Measurements from ENCODE around the gene TGFBR2.

The TGFBR2 gene

DNA sequence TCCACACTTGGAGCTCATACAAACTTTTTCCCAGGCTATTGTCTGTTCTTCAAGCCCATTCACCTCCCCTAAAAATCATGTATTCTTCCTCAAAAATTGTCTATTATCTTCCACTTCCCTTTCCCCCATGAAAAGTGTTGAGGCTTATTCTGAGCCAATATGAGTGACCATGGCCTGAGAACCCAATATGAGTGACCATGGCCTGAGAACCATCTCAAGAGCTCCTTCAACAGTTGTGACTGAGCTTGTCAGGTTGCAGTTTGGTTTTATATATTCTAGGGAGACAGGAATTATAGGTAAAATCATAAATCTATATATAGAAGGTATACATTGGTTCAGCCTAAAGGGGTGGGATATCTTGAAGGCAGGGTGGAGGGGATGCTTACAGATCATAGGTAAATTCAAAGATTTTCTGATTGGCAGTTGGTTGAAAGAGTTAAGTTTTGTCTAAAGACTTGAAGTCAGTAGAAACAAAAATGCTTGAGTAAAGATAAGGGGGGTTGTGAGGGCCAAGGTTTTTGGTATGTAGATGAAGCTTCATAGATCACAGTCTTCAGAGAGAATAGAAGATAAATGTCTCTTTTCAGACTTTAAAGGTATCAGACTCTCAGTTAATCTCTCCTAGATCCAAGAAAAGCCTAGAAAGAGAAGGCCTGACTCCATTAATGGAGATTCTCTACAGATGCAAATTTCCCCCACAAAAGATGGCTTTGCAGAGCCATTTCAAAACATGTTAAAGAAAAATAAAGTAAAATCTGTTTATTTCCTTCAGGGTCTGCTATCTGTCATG lies 95.8 kb downstream of the TGFBR2 start:
- H3K4me3 Mint-ChIP-seq, result no peak overlapping the region
- ATAC-seq (replicated peaks; ENCODE audit: extremely low read depth, poor library complexity, severe bottlenecking) (no peak), DNase-seq (ENCODE audit: low spot score in 2 of 2) (no peak)
- H3K9me3 Mint-ChIP-seq, result no peaks in the 10 kb centered on the region
- peaks cover 8% of the 10 kb centered on the region for H3K36me3 Mint-ChIP-seq (ENCODE audit: insufficient read depth)
- H3K4me1 Mint-ChIP-seq, result peaks cover 11% of the 10 kb centered on the region
- H3K27ac Mint-ChIP-seq (ENCODE audit: low read depth), result no peak overlapping the region
- H3K27me3 Mint-ChIP-seq, result no peaks in the 10 kb centered on the region

DNA sequence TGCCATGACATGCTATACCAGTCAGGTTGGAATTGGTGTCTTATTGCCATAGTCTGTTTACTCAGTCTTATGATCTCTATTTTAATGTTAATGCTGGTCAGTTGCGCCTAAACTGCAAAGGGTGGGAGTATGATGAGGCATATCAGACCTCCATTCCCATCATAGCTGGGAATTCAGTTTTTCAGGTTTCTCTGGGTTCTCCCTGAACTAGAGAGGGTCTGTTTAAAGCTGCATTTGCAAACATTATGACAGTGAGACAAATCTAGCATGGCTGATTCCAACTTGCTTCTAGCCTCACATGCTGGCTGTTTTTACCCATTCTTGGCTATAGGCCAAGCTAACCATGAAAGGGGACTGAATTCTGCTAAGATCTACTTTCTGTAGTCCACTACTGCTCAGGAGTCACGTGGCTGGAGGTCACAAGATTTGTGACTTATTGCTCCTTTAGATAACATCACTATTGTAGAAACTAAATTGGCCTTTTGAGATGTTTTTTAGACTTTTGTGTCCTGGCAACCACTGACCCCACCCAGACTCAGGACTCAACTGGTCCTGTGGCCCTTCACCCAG lies 96.5 kb downstream of the TGFBR2 start:
- Mint-ChIP-seq H3K9me3 (no peaks in the 10 kb centered on the region), H3K27ac (ENCODE audit: low read depth) (peak overlapping the region; percentile 52), H3K4me1 (peaks cover 6% of the 10 kb centered on the region), H3K4me3 (no peak overlapping the region), H3K36me3 (ENCODE audit: insufficient read depth) (peaks cover 7% of the 10 kb centered on the region), H3K27me3 (no peaks in the 10 kb centered on the region)
- ATAC-seq (replicated peaks; ENCODE audit: extremely low read depth, poor library complexity, severe bottlenecking) (no peak), DNase-seq (ENCODE audit: low spot score in 2 of 2) (no peak)

DNA sequence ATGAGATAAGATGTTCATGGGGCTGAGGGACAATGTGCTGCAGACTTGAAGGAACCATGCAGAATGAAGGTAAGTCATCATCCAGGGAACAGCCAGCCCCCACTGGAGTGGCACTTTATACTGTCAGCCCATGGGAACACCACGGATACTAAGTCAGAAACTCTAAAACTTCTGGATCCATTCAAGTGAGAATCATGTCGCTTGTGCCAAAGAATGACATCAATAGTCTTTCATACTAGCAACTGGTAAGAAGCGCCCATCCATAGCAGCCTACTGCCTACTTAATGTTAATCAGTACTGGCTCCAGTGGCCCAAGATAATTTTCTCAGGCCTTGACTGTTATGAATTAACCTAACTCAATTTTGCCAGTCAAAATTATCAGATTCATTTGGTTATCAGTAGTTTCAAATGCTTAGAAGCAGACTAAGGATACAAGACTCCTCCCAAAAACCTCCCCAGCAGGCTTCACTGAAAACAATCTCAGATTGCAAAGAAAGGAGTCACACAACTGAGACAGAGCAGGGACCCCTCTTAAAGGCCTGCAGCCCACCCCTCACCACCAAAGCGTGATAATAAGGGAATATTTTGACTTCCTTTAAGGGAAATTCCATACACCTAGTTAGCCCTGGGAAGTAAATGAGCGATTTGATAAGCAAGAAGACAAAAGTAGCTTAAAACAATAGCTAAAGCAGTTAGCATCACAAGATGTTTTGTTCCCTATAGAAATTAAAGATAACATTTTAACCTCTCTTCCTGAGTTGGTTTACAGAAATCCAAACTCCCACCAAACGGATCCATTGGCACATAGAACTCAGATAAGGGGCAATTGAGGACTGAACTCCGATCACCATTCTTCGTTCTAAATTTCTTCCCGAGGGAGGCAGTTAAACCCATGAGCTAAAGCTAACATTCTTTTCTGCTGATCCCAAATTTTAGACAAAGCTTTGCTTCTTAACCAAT lies 98.8 kb downstream of the TGFBR2 start:
- Mint-ChIP-seq H3K36me3 (ENCODE audit: insufficient read depth) (peaks cover 4% of the 10 kb centered on the region), H3K27me3 (no peaks in the 10 kb centered on the region), H3K27ac (ENCODE audit: low read depth) (no peak overlapping the region), H3K4me3 (no peak overlapping the region), H3K4me1 (peaks cover 16% of the 10 kb centered on the region), H3K9me3 (no peaks in the 10 kb centered on the region)
- DNase-seq (ENCODE audit: low spot score in 2 of 2) (no peak), ATAC-seq (replicated peaks; ENCODE audit: extremely low read depth, poor library complexity, severe bottlenecking) (no peak)

DNA sequence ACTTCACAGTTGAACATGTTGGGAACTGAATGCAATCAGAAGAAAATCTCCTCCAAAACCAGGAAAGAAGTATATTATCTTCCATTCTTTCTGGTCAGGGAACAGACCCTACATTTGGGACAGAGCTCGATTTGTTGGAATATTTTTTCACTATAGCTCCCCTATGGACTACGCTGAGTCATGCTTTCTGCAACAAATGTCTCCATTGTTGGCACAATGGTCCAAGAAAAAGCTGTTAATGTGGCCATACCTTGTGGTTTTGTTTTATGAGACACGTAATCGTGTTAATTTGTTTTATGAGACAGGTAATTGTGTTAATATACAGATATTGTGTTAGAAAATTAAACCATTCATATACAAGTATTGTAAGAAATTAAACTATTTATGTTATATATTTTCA lies 101.4 kb downstream of the TGFBR2 start:
- H3K4me1 Mint-ChIP-seq, result peaks cover 16% of the 10 kb centered on the region
- no peaks in the 10 kb centered on the region for H3K9me3 Mint-ChIP-seq
- no peaks in the 10 kb centered on the region for H3K27me3 Mint-ChIP-seq
- H3K27ac Mint-ChIP-seq (ENCODE audit: low read depth), result no peak overlapping the region
- ATAC-seq (replicated peaks; ENCODE audit: extremely low read depth, poor library complexity, severe bottlenecking) (no peak), DNase-seq (ENCODE audit: low spot score in 2 of 2) (no peak)
- no peak overlapping the region for H3K4me3 Mint-ChIP-seq
- H3K36me3 Mint-ChIP-seq (ENCODE audit: insufficient read depth), result peaks cover 4% of the 10 kb centered on the region

DNA sequence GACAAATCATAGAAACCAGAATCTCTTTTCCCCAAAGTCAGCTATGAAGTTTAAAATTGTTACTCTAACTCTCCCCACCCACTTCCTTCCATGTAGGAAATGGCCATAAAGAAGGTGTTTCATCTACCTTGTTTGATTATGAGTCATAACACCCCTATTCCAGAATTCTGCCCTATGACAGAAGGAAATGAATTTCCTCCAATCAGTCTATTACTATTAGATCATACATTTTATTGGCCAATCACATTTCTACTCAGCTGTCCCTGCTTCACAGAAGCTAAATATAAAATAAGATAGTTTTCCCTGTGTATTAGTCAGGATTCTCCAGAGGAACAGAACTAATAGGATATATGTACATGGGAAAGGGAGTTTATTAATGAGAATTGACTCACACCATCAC lies 102.1 kb downstream of the TGFBR2 start:
- Mint-ChIP-seq H3K4me1 (peaks cover 10% of the 10 kb centered on the region), H3K27me3 (no peaks in the 10 kb centered on the region), H3K4me3 (no peak overlapping the region), H3K27ac (ENCODE audit: low read depth) (no peak overlapping the region), H3K9me3 (no peaks in the 10 kb centered on the region), H3K36me3 (ENCODE audit: insufficient read depth) (peaks cover 4% of the 10 kb centered on the region)
- no peak for DNase-seq (ENCODE audit: low spot score in 2 of 2)
- ATAC-seq (replicated peaks; ENCODE audit: extremely low read depth, poor library complexity, severe bottlenecking), result no peak

DNA sequence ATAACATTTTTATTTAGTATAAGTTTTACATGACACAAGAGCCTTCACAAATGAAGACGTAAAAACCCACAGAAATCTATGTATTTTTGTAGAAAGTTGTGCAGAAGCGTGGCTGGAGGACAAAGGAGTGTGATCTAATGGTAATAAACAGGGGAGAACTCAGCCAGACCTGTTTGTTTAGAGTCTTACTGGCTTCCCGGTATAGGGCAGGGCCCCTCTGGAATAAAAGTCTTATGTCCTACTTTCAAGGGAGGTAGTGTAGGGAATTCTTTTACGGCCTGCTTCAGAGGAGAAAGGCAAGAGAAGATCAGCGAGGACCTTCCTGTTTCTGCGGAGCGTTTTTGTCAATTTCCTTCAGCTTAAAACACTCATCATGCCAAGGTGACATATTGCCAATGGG lies 103.6 kb downstream of the TGFBR2 start:
- peaks cover 8% of the 10 kb centered on the region for H3K27me3 Mint-ChIP-seq
- ATAC-seq (replicated peaks; ENCODE audit: extremely low read depth, poor library complexity, severe bottlenecking) (no peak), DNase-seq (ENCODE audit: low spot score in 2 of 2) (no peak)
- no peaks in the 10 kb centered on the region for H3K9me3 Mint-ChIP-seq
- peaks cover 4% of the 10 kb centered on the region for H3K36me3 Mint-ChIP-seq (ENCODE audit: insufficient read depth)
- no peak overlapping the region for H3K4me3 Mint-ChIP-seq
- no peak overlapping the region for H3K27ac Mint-ChIP-seq (ENCODE audit: low read depth)
- peaks cover 10% of the 10 kb centered on the region for H3K4me1 Mint-ChIP-seq

DNA sequence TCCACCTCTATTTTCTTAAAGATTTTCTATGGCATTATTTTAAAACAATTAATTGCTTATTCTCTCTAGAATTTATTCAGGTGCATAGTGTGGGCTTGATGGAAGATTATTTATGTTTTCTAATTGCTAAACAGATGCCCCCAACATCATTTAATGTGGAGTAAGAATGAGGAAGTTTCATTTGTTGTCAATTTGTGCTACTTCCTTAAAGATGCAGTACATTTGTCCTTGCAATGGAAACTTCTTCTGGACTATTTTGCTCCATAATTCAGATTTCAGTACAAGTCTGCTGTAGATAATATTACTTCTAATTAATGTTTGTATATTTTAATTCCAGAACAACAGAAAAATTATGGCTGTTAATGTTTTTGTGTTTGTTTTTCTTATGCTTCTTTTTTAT lies 104.8 kb downstream of the TGFBR2 start:
- H3K4me1 Mint-ChIP-seq, result peaks cover 10% of the 10 kb centered on the region
- ATAC-seq (replicated peaks; ENCODE audit: extremely low read depth, poor library complexity, severe bottlenecking) (no peak), DNase-seq (ENCODE audit: low spot score in 2 of 2) (no peak)
- peaks cover 4% of the 10 kb centered on the region for H3K36me3 Mint-ChIP-seq (ENCODE audit: insufficient read depth)
- H3K27me3 Mint-ChIP-seq, result peaks cover 15% of the 10 kb centered on the region
- H3K4me3 Mint-ChIP-seq, result no peak overlapping the region
- no peaks in the 10 kb centered on the region for H3K9me3 Mint-ChIP-seq
- H3K27ac Mint-ChIP-seq (ENCODE audit: low read depth), result no peak overlapping the region

DNA sequence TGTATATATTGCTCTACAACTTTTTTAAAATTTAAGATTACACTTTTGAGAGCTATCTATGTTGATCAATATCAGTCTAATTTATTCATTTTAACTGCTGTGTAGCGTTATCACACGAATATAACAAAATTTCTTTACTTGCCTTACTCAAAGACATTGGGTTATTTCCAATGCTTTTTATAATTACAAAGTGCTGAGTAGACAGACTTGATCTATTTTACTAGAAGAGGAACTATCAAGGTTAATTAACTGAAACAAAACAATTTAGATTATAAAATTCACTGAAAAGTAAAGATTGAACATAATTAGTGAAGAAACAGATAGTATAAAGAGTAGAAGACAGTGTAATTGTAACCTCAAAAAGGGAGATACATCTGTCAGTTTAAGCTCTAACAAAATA lies 105.5 kb downstream of the TGFBR2 start:
- Mint-ChIP-seq H3K27ac (ENCODE audit: low read depth) (no peak overlapping the region), H3K9me3 (no peaks in the 10 kb centered on the region), H3K4me1 (peaks cover 10% of the 10 kb centered on the region), H3K36me3 (ENCODE audit: insufficient read depth) (peaks cover under 1% of the 10 kb centered on the region), H3K27me3 (peaks cover 15% of the 10 kb centered on the region), H3K4me3 (no peak overlapping the region)
- ATAC-seq (replicated peaks; ENCODE audit: extremely low read depth, poor library complexity, severe bottlenecking) (no peak), DNase-seq (ENCODE audit: low spot score in 2 of 2) (no peak)

DNA sequence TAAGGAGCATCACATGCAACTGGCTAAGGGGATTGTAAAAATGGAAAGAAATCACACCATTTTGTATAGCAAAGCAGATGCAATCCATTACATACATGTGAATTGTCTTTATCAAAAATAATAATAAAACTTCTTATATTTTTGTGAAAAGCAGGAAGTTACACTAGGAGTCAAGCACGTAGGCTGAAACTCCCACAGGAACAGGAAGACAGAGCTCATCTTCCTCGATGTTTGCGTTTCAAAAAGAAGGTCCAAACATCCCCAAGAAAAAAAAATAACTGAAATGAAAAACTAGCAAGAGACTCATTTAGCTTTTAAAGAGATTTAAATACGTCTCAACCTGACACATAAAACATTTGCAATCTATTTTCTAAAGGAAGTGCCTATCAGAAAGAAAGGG lies 106.6 kb downstream of the TGFBR2 start:
- H3K9me3 Mint-ChIP-seq, result no peaks in the 10 kb centered on the region
- peaks cover 10% of the 10 kb centered on the region for H3K4me1 Mint-ChIP-seq
- H3K27me3 Mint-ChIP-seq, result peaks cover 15% of the 10 kb centered on the region
- H3K36me3 Mint-ChIP-seq (ENCODE audit: insufficient read depth), result no peaks in the 10 kb centered on the region
- no peak for DNase-seq (ENCODE audit: low spot score in 2 of 2)
- H3K27ac Mint-ChIP-seq (ENCODE audit: low read depth), result no peak overlapping the region
- ATAC-seq (replicated peaks; ENCODE audit: extremely low read depth, poor library complexity, severe bottlenecking), result no peak
- H3K4me3 Mint-ChIP-seq, result no peak overlapping the region

DNA sequence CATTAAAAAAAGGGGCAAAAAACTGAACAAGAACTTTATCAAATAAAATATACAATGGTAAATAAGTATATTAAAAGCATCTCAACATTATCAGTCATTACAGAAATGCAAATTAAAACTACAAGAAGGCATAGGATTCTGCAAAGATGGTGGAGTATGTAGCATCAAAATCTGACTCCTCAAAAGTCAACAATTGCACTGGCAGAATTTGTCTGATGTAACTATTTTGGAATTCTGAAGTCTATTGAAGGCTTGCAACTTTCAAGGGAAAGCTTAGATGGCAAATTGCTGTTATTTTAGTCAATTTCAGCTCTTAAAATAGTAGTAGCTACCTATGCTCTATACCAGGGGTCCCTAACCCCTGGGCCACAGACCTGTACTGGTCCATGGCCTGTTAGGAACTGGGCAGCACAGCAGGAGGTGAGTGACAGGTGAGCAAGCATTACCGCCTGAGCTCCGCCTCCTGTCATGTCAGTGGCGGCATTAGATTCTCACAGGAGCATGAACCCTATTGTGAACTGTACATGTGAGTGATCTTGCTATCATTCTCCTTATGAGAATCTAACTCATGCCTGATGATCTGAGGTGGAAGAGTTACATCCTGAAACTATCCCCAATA lies 107.6 kb downstream of the TGFBR2 start:
- Mint-ChIP-seq H3K36me3 (ENCODE audit: insufficient read depth) (no peaks in the 10 kb centered on the region), H3K4me1 (peaks cover 4% of the 10 kb centered on the region), H3K4me3 (no peak overlapping the region), H3K27ac (ENCODE audit: low read depth) (no peak overlapping the region), H3K27me3 (peaks cover 15% of the 10 kb centered on the region), H3K9me3 (no peaks in the 10 kb centered on the region)
- ATAC-seq (replicated peaks; ENCODE audit: extremely low read depth, poor library complexity, severe bottlenecking) (no peak), DNase-seq (ENCODE audit: low spot score in 2 of 2) (no peak)

DNA sequence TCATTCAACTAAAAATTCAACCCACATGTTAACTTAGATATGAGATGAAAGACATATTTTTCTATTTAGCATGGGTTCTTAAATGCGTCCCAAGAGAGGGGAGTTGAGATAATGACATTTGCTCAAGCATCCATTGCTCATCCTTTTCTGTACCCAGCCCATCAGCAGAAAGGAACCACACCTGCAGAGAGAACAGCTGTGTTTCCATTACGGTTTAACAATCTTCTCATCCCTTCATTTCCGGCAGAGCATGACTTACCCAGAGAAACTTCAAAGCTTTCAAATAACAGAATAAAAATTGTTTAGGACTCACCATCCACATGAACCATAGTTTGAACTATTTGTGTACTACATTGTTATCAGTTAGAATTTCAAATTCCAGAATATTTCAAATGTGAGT lies 113.1 kb downstream of the TGFBR2 start:
- no peaks in the 10 kb centered on the region for H3K4me1 Mint-ChIP-seq
- no peak overlapping the region for H3K27ac Mint-ChIP-seq (ENCODE audit: low read depth)
- peaks cover 11% of the 10 kb centered on the region for H3K27me3 Mint-ChIP-seq
- DNase-seq (ENCODE audit: low spot score in 2 of 2) (no peak), ATAC-seq (replicated peaks; ENCODE audit: extremely low read depth, poor library complexity, severe bottlenecking) (no peak)
- no peaks in the 10 kb centered on the region for H3K9me3 Mint-ChIP-seq
- H3K36me3 Mint-ChIP-seq (ENCODE audit: insufficient read depth), result no peaks in the 10 kb centered on the region
- H3K4me3 Mint-ChIP-seq, result no peak overlapping the region

DNA sequence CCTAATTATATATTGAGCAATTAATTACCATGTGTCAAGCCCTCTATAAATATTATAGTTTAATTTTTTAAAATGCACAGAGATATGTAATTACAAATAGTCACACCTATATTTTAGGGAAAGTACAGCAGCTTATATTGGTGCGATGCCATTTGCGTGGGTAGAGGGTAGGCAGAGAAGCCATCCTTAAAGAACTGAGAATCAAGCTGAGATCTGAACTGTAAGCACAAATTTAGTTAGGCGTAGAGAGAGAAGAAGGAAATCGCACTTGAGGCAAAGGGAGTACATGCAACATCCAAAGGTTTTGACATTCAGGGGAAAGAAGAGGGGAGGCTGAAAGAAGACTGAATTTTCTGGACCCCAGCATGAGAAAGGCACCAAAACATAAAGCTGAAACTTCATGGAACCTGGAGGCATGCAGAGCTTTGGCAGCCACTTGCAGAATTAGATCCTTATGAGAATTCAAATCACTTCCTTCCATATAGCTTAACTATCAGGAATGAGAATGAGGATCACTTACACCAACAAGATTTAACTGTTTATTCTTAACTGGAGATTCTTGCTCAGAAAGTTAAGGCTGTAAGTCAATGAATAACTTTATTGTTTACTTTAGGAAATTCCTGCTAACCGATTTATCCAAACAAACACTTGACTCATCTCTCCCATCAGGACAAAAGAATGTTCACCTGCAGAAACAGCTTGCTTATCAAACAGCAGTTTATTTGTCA lies 114.3 kb downstream of the TGFBR2 start:
- Mint-ChIP-seq H3K27me3 (no peaks in the 10 kb centered on the region), H3K4me3 (no peak overlapping the region), H3K36me3 (ENCODE audit: insufficient read depth) (no peaks in the 10 kb centered on the region), H3K27ac (ENCODE audit: low read depth) (no peak overlapping the region), H3K4me1 (no peaks in the 10 kb centered on the region), H3K9me3 (no peaks in the 10 kb centered on the region)
- no peak for DNase-seq (ENCODE audit: low spot score in 2 of 2)
- ATAC-seq (replicated peaks; ENCODE audit: extremely low read depth, poor library complexity, severe bottlenecking), result no peak
